Upper lobe of right lung (tissue), 1 donor: ENCODE data around the gene MIPEP. TPM values are rescaled to one million over a fixed set of nuclear protein-coding genes. Genes with fewer than 3 reads are reported as not detected.

Source experiments
- ATAC-seq: fragments of 200-7000 bp; cut with Tn5 transposase; one replicate; pipeline ENCODE4 v1.9.1; 2020; ENCODE audit warnings: mild to moderate bottlenecking, moderate library complexity
- DNase-seq: peaks from one replicate; pipeline ENCODE4 v3.0.0-alpha.2; 2020
- H3K27ac ChIP-seq: fragments of 200-600 bp; one replicate; pipeline ENCODE4 v1.8.0; 2022
- H3K27me3 ChIP-seq: fragments of 200-600 bp; one replicate; pipeline ENCODE4 v1.8.0; 2022; ENCODE audit warnings: mild to moderate bottlenecking
- H3K36me3 ChIP-seq: fragments of 200-600 bp; one replicate; pipeline ENCODE4 v1.8.0; 2022
- H3K4me1 ChIP-seq: fragments of 200-600 bp; one replicate; pipeline ENCODE4 v1.8.0; 2022
- H3K4me3 ChIP-seq: fragments of 200-600 bp; one replicate; pipeline ENCODE4 v1.8.0; 2022; ENCODE audit warnings: mild to moderate bottlenecking
- H3K9me3 ChIP-seq: fragments of 200-600 bp; one replicate; pipeline ENCODE4 v1.8.0; 2022
- intact Hi-C: fragments of 100-400 bp; cut with DNase I; formaldehyde crosslinking; loops from one replicate; pipeline ENCODE4 v1.11.0; 2022
- total RNA-seq: library from RNA; stranded (reverse); fragmentation: NEBNext Ultra II Directional; extraction: Animal tissue kit (Norgen Biotek cat#: 25700); gene quantifications from one replicate; pipeline ENCODE4 v1.2.1, GENCODE V29; 2021
- TF ChIP-seq, protein P1 (sequence below): fragments of 200-600 bp; IDR thresholded peaks from one replicate; pipeline ENCODE4 v1.8.0; 2022; ENCODE audit warnings: antibody characterized with exemption
- donor health status: DM: no; HTN: yes; CAD: no; lungs with severe emphysema.

Gene MIPEP
- total RNA-seq, 1 donor from 2014 or later = 13.3 TPM

DNA sequence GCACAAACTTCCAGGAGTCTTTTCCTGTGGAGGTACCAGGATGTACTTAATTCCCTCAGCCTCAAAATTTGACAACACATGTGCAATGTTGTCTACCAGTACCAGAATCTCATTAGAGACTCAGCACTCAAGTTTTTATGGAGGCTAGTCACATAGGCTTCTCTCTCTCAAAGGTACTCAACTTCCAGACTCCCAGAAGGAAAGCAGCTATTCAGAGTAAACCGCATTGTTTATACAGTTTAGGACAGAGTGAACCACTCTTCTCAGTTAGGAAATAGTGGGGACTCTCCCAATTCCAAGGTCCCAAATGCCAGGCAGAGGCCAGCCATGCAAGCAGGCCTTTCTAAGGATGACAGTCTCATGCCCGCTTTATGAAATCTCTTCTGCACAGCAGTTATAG is 16.6 kb upstream of the MIPEP start:
- no peak overlapping the region for H3K27ac ChIP-seq

DNA sequence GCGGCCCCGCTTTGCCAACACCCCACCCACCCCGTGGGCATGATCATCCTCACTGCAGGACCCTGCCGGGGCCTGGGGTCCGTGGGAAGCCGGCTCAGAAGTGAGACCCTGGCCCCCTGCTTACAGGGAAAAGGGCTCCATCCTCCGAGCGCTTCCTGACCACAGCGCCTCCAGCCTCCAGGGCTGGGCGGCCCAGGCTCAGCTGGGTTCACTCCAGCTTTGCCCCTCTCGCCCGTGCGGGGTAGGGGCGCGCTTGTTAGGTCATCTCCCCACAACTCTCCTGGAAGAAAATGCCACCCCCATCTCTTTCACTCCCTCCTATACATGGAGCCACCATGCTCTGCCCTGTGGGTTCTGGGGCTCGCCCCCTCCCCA is 14.7 kb upstream of the MIPEP start:
- peaks cover 16% of the 10 kb centered on the region for H3K4me1 ChIP-seq
- peak; percentile 17 for ATAC-seq
- H3K27me3 ChIP-seq = peaks cover 26% of the 10 kb centered on the region
- H3K9me3 ChIP-seq = no peaks in the 10 kb centered on the region
- intact Hi-C loops = no loop called here
- peak overlapping the region; percentile 23 for H3K4me3 ChIP-seq
- TF ChIP-seq, protein P1, sequence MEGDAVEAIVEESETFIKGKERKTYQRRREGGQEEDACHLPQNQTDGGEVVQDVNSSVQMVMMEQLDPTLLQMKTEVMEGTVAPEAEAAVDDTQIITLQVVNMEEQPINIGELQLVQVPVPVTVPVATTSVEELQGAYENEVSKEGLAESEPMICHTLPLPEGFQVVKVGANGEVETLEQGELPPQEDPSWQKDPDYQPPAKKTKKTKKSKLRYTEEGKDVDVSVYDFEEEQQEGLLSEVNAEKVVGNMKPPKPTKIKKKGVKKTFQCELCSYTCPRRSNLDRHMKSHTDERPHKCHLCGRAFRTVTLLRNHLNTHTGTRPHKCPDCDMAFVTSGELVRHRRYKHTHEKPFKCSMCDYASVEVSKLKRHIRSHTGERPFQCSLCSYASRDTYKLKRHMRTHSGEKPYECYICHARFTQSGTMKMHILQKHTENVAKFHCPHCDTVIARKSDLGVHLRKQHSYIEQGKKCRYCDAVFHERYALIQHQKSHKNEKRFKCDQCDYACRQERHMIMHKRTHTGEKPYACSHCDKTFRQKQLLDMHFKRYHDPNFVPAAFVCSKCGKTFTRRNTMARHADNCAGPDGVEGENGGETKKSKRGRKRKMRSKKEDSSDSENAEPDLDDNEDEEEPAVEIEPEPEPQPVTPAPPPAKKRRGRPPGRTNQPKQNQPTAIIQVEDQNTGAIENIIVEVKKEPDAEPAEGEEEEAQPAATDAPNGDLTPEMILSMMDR = no peak
- H3K27ac ChIP-seq = no peak overlapping the region
- no peaks in the 10 kb centered on the region for H3K36me3 ChIP-seq
- DNase-seq = no peak

More for the DNA sequence above, 16.6 kb upstream of the MIPEP start:
- Histone ChIP-seq H3K36me3 (no peaks in the 10 kb centered on the region), H3K9me3 (no peaks in the 10 kb centered on the region), H3K4me1 (peaks cover 5% of the 10 kb centered on the region), H3K4me3 (no peak overlapping the region), H3K27me3 (peaks cover 26% of the 10 kb centered on the region)
- TF ChIP-seq, protein P1 = no peak
- ATAC-seq (no peak), DNase-seq (no peak)
- intact Hi-C loops = no loop called here

DNA sequence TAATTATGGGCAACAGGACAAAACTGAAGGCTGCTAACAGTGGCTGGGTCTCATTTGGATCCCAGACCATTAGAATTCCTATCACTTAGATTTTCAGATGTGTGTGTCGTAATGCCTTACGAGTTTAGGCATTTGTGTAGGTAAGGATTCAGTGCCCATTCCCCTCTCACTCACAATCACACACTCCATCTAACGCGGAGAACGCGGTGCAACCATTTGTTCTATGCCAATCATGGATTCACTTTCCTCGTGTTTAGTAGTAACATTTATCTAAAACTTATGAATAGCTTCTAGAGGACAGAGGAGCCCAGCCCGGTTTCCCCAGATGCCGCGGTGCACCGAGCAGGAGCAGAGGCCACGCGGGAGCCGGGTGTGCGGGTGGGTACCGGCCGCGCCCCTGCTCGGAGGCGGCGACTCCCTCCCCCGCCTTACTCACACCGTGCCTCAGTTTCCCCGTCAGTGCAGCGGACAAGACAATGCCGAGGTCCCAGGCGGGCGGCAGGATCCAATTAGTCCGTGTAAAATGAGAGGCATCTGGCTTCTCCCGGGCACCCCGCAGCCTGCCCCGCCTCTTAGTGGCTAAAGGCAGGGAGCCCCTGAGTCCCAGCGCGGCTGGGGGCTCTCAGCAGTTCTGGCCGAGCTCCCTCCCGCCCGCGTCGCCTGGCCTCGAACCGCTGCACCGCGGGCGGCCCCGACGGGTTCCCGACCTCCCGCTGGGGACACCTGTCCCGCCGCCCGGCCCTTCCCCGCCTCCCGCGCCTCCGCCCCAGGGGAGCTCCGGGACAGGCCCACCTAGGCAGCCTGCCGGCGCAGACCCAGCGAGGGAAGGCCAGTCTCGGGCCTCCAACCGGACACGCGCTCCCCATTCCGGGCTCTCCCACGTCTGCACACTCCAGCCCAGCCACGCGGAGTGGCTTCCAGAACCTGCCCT is 14.0 kb upstream of the MIPEP start:
- DNase-seq (peak; percentile 65), ATAC-seq (peak; percentile 56)
- H3K27ac ChIP-seq = no peak overlapping the region
- H3K36me3 ChIP-seq = no peaks in the 10 kb centered on the region
- peaks cover 26% of the 10 kb centered on the region for H3K27me3 ChIP-seq
- TF ChIP-seq, protein P1 = no peak
- peak overlapping the region; percentile 23 for H3K4me3 ChIP-seq
- H3K4me1 ChIP-seq = peaks cover 16% of the 10 kb centered on the region
- H3K9me3 ChIP-seq = no peaks in the 10 kb centered on the region
- intact Hi-C loops = no loop called here

DNA sequence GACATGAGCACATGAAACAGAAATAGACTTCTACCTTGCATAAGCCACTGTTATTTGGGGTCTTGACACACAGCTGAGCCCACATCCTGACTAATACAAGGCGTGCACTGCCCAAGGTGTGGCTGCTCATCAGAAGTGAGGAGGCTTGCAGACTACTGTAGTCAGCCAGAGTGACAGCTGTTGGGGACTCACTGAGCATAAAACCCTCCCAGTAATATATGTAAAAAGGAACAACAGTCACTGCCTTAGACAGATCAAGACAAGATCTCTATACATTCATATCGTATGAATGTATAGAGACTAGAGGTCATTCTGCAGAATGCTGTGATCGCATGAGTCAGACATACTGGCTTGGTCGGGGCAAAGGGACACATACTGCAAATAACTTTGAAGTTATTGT is 12.2 kb upstream of the MIPEP start:
- TF ChIP-seq, protein P1 = no peak
- intact Hi-C loops = no loop called here
- no peak overlapping the region for H3K4me3 ChIP-seq
- H3K27ac ChIP-seq = no peak overlapping the region
- H3K9me3 ChIP-seq = no peaks in the 10 kb centered on the region
- H3K4me1 ChIP-seq = peaks cover 16% of the 10 kb centered on the region
- DNase-seq (no peak), ATAC-seq (no peak)
- H3K27me3 ChIP-seq = peaks cover 26% of the 10 kb centered on the region
- H3K36me3 ChIP-seq = no peaks in the 10 kb centered on the region

DNA sequence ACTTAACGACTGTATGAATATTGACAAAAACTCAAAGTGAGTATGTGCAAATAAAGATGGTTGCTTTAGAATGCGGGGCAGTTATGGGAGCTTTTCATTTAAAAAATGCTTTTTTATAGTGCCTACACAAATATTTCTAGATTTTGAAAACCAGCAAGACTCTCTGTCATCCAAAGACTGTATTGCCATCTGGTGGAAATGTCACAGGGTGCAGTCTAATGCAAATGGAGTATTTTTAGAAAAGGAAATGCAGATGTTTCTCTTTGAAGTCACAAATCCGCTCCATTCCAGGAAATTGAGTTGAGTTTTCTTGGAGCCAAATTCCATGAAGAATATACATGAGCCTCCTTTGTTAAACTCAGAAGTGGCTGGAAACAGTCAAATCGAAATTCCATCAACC is 10.4 kb upstream of the MIPEP start:
- H3K27ac ChIP-seq = no peak overlapping the region
- no peaks in the 10 kb centered on the region for H3K9me3 ChIP-seq
- ATAC-seq (peak; percentile 37), DNase-seq (no peak)
- peaks cover 16% of the 10 kb centered on the region for H3K4me1 ChIP-seq
- TF ChIP-seq, protein P1 = peak; percentile 64
- intact Hi-C loops = no loop called here
- H3K27me3 ChIP-seq = peaks cover 25% of the 10 kb centered on the region
- no peaks in the 10 kb centered on the region for H3K36me3 ChIP-seq
- H3K4me3 ChIP-seq = no peak overlapping the region
